Measurements from ENCODE around the gene ARF6.
"Not testable (repeated sequence)": the region's sequence is repeated elsewhere in the genome, so short reads cannot be mapped to it uniquely, and the experiment has no call there.

ARF6 gene

GRCh38 chr14:49879646-49880204 is 13.2 kb upstream of the ARF6 start:
- DNase-seq, result peak; percentile 43 to 75

- no peak for DNase-seq
Measured at GRCh38 chr14:49880267-49881064, 12.4 kb upstream of the ARF6 start.

- DNase-seq, result no peak
Measured at GRCh38 chr14:49881350-49882001, 11.4 kb upstream of the ARF6 start.

- DNase-seq, result no peak
Measured at GRCh38 chr14:49882826-49883694, 9.8 kb upstream of the ARF6 start.

- no peak for DNase-seq
Measured at GRCh38 chr14:49886523-49886922, 6.4 kb upstream of the ARF6 start.

GRCh38 chr14:49888293-49888692 is 4.6 kb upstream of the ARF6 start:
- no peak for DNase-seq

- peak; percentile 72 to 81 for DNase-seq
Measured at GRCh38 chr14:49892301-49892635, 614 bp upstream of the ARF6 start.

GRCh38 chr14:49893309-49894213 is 679 bp downstream of the ARF6 start:
- peak; percentile 59 to 63 for DNase-seq

GRCh38 chr14:49894214-49895107 is 1.6 kb downstream of the ARF6 start:
- not testable (repeated sequence) for DNase-seq

- peak; percentile 8 to 49 for DNase-seq
Measured at GRCh38 chr14:49895480-49895879, 2.6 kb downstream of the ARF6 start.

- DNase-seq, result not testable (repeated sequence)
Measured at GRCh38 chr14:49896272-49896671, 3.4 kb downstream of the ARF6 start.

GRCh38 chr14:49896966-49897365 is 4.1 kb downstream of the ARF6 start:
- DNase-seq, result no peak

- no peak for DNase-seq
Measured at GRCh38 chr14:49897414-49897813, 4.5 kb downstream of the ARF6 start.

GRCh38 chr14:49897965-49898364 is 5.1 kb downstream of the ARF6 start:
- no peak for DNase-seq

GRCh38 chr14:49898485-49898884 is 5.6 kb downstream of the ARF6 start:
- no peak for DNase-seq

GRCh38 chr14:49900973-49901372 is 8.1 kb downstream of the ARF6 start:
- DNase-seq, result no peak

GRCh38 chr14:49902679-49903246 is 9.9 kb downstream of the ARF6 start:
- not testable (repeated sequence) for DNase-seq

GRCh38 chr14:49904270-49904669 is 11.4 kb downstream of the ARF6 start:
- no peak for DNase-seq

- no peak for DNase-seq
Measured at GRCh38 chr14:49905989-49906388, 13.1 kb downstream of the ARF6 start.

GRCh38 chr14:49907186-49907585 is 14.3 kb downstream of the ARF6 start:
- DNase-seq, result no peak

- no peak for DNase-seq
Measured at GRCh38 chr14:49908433-49908782, 15.5 kb downstream of the ARF6 start.
